Erythroblast (primary cell): ENCODE results near the gene TPSB2.

Experiments used
- GATA1 ChIP-seq: IDR thresholded peaks from 2 replicates; pipeline ENCODE4 v1.6.1; 2011; ENCODE audit warnings: low read depth, mild to moderate bottlenecking, control low read depth, low read length, moderate library complexity
- POLR2A ChIP-seq: IDR thresholded peaks from 2 replicates; pipeline ENCODE4 v1.6.1; 2011; ENCODE audit warnings: mild to moderate bottlenecking, low read length

DNA sequence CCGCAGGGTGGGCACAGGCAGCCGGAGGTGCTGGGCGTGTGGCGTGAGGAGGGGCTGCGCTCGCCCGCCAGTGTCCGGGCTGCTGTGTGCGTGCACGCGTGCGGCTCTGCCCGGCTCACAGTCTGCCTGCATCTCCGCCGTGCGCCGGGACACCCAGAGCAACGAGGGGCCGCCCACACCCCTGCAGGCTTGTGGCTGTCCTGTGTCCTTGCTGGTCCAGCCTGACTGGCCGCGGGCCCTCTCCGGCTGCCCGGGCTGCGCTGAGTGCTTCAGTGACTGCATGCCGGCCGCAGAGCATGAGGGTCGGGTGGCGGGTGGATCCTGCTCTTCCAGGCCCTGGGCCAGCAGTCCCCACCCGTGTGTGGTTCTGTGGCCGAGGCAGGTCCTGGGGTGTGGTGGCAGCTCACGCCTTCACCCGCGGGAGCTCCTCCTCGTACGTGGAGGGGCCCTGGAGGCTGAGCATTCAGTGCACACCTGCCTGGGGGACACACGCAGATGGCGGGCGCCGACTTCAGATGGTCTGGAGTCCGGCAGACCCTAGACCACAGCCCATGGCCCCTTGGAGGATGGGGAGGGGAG is 17.3 kb downstream of the TPSB2 start:
- TF ChIP-seq POLR2A (no peak), GATA1 (no peak)
